Endothelial cell of umbilical vein (primary cell): ENCODE measurements around the gene SEC31A.

Source experiments
- CTCF ChIP-seq, 2 donors: IDR thresholded peaks; 1 replicate in 1 of 2; 2 replicates in 1 of 2; pipeline ENCODE4 v1.5.1; 2011; ENCODE audit warnings: low read length in 2 of 2, mild to moderate bottlenecking in 2 of 2, moderate library complexity in 2 of 2, control low read depth in 1 of 2, inconsistent platforms in 1 of 2, low read depth in 1 of 2; ENCODE audit not compliant: insufficient read depth in 1 of 2; ENCODE audit errors: extremely low read depth in 1 of 2
- EZH2 ChIP-seq: IDR thresholded peaks from 2 replicates; pipeline ENCODE4 v1.6.1; 2012; ENCODE audit warnings: borderline replicate concordance, low read depth, mild to moderate bottlenecking, moderate library complexity, low read length, inconsistent platforms; ENCODE audit not compliant: severe bottlenecking
- JUN ChIP-seq: IDR thresholded peaks from 2 replicates; pipeline ENCODE4 v1.6.1; 2011; ENCODE audit warnings: borderline replicate concordance, low read depth; ENCODE audit not compliant: insufficient read length, insufficient read depth
- MYC ChIP-seq: IDR thresholded peaks from one replicate; pipeline ENCODE4 v1.6.1; 2011; ENCODE audit warnings: mild to moderate bottlenecking, low read depth, low read length
- POLR2A ChIP-seq: IDR thresholded peaks from 2 replicates; pipeline ENCODE4 v1.6.1; 2012; ENCODE audit warnings: low read depth, mild to moderate bottlenecking, control low read depth, low read length

- no peak for TF ChIP-seq MYC
- no peak for TF ChIP-seq CTCF (IDR thresholded peaks at IDR 0.05; ENCODE audit: extremely low read depth in 1 of 2, insufficient read depth in 1 of 2, low read depth in 1 of 2, low read length in 2 of 2)
- TF ChIP-seq POLR2A, result no peak
- no peak for TF ChIP-seq JUN
- TF ChIP-seq EZH2, result no peak
These were observed 87.2 kb downstream of the SEC31A start for GRCh38 chr4:82803746-82804145.
